OCI-LY1 (cell line): ENCODE measurements around the gene MAD1L1.

ENCODE experiments used
- EZH2 ChIP-seq: fragments of 200-600 bp; sonication (generic), shearing (Covaris generic); IDR thresholded peaks from 2 replicates; pipeline ENCODE4 v1.8.0; 2017; ENCODE audit warnings: borderline replicate concordance, mixed run types, mild to moderate bottlenecking, antibody characterized with exemption, low read length, moderate library complexity, mixed read lengths
- TF ChIP-seq, protein P1 (sequence below): fragments of 200-600 bp; sonication (generic), shearing (Covaris generic); IDR thresholded peaks from 2 replicates; pipeline ENCODE4 v1.5.1; 2017; ENCODE audit warnings: mild to moderate bottlenecking, antibody characterized with exemption, low read length, moderate library complexity, mixed read lengths

DNA sequence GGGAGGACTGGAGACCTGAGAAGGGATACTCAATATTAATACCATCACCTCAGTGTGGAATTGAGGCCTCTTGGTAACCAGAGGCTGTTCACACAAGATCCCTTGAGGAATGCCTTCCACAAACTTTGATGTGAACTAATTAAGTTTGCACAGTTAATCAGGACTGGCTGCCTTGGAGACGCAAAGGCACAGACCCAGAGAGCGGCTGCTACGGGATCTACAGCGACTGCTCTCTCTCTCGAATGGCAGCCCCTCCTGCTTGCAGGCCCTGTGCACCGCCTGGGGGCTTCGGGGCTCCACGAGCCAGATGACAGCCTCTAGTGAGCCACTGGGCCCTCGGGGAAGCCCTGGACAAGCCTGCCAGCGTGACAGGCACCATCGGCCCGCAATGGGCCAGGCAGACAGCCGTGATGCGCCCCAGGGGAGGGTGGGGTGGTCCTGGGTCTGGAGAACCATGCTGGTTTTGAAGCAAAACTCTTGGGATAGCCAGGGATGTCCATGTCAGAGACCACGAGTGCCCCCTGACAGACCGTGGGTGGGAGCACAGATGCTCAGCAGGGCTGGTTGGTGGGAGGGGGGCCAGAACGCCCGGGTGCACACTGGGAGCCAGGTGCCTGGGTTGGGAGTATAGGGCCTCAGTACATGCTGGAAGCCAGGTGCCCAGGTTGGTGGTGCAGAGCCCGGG is 367.0 kb downstream of the MAD1L1 start:
- TF ChIP-seq, protein P1, sequence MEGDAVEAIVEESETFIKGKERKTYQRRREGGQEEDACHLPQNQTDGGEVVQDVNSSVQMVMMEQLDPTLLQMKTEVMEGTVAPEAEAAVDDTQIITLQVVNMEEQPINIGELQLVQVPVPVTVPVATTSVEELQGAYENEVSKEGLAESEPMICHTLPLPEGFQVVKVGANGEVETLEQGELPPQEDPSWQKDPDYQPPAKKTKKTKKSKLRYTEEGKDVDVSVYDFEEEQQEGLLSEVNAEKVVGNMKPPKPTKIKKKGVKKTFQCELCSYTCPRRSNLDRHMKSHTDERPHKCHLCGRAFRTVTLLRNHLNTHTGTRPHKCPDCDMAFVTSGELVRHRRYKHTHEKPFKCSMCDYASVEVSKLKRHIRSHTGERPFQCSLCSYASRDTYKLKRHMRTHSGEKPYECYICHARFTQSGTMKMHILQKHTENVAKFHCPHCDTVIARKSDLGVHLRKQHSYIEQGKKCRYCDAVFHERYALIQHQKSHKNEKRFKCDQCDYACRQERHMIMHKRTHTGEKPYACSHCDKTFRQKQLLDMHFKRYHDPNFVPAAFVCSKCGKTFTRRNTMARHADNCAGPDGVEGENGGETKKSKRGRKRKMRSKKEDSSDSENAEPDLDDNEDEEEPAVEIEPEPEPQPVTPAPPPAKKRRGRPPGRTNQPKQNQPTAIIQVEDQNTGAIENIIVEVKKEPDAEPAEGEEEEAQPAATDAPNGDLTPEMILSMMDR = no peak
- TF ChIP-seq EZH2 = no peak
